Stimulated activated CD4-positive, alpha-beta T cell treated with anti-CD3 and anti-CD28 coated beads, Interleukin-1b, Interleukin-23, amount 100 ng/mL, for 4 hours (primary cell): ENCODE measurements around the gene CYP46A1.
"Not testable (repeated sequence)": the region's sequence is repeated elsewhere in the genome, so short reads cannot be mapped to it uniquely, and the experiment has no call there.

Source experiments
- DNase-seq, 2 donors: peaks; one replicate each; pipeline ENCODE4 v3.0.0-alpha.2; 2020; ENCODE audit warnings: low read depth in 2 of 2

Gene CYP46A1

DNA sequence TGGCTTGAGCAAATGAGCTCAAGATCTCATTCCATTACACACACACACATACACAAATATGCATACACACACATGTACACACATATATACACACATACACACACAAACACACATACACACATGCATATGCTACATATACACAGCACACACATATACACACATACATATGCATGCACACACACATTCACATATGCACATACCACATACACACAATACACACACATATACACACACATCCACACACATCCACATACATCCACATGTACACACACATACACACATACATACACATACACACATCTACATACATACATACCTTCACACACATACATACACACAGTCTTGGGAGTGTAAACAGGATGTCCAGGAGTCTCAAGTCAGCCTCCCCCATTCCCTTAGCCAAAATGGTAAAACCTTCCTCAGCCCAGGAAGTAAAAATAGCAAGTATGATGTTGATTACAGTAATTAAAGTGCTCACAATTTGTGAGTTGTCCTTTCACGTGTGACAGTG, 26.4 kb upstream of the CYP46A1 start:
- DNase-seq: no peak

DNA sequence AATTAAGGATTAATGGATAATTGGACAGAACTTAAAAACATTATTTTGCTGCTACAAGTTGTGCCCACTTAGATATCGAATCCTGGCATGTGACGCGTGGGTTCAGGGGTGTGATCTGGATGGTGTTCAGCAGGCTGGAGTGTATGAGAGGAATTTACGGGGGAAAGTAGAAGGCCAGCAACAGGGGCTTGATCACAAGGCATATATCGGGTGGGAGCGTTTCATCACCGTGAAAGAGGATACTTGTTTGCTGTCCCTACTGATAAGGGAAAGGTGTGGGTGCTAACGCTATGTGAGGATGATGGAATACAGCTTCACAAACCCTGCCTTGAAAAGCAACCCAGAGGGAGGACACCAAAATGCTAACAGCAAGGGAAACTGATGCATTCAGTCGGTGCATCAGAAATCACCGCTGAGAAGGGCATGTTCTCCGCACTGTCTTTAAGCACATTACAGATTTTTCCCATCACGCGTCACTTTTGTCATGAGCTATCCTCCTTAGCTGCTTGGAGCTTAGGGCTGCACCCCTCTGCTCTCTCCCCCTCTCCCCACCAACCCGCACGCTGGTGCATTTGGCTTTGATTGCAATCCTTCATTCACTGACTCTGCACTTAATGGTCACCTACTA, 25.8 kb upstream of the CYP46A1 start:
- no peak for DNase-seq

DNA sequence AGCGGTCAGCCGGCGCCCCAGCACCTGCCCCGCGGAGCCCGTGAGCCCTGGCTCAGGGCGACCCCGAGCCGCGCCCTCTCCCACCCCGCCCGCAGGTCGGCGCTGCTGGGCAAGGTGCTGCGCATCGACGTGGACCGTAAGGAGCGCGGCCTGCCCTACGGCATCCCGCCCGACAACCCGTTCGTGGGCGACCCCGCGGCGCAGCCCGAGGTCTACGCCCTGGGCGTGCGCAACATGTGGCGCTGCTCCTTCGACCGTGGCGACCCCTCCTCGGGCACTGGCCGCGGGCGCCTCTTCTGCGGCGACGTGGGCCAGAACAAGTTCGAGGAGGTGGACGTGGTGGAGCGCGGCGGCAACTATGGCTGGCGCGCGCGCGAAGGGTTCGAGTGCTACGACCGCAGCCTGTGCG, 24.8 kb upstream of the CYP46A1 start:
- no peak for DNase-seq

DNA sequence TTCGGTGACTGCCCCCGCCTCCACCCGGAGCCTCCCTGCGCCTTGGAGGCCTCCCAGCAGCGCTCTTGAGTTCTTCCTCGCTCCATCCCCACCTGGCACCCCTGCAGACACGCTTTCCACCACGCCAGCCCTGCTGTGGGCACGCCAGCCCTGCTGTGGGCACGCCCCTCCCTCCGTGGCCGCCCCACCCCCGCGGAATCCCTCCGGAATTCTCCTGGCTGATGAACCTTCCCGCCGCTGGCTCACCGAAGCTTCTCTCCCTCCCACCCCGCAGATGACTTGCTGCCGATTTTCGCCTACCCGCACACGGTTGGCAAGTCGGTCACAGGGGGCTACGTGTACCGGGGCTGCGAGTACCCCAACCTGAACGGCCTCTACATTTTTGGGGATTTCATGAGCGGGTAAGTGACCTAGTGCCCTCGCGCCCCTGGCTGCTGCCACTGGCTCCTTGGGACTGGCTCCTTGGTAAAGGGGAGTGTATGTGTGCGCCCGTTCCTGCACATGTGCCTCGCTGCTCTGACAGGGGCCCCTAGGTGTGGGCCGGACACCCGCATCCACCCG, 24.0 kb upstream of the CYP46A1 start:
- DNase-seq: no peak

DNA sequence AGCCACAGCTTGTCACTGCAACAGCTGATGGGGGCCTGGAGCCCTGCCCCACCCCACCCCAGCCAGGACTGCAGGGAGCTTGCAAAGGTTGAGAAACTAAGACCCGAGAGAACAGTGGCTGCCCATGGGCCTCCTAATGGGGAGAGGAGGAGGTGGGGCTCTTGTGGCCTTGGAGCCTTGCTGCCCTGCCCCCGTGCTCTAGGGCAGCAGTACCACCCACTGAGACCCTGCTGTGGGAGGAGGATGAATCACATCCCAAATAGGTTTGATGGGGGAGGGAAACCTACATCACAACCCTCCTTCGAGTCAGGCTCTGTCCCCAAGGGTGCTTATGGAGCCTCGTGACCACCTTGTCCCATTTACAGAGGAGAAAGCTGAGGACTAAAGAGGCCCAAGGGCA, 23.3 kb upstream of the CYP46A1 start:
- DNase-seq: no peak

DNA sequence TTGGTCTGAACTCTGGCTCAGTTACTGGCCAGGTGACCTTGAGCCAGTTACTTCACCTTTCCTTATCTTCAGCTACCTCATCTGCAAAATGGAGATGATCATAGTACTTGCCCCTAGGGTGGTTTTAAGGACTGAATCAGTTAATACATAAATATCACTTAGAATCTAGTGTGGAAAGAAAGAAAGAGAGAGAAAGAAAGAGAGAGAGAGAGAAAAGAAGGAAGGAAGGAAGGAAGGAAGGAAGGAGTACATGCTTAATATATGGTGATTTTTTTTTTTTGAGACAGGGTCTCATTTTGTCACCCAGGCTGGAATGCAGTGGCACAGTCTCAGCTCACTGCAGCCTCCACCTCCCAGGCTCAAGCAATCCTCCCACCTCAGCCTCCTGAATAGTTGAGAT, 22.9 kb upstream of the CYP46A1 start:
- DNase-seq: not testable (repeated sequence)

DNA sequence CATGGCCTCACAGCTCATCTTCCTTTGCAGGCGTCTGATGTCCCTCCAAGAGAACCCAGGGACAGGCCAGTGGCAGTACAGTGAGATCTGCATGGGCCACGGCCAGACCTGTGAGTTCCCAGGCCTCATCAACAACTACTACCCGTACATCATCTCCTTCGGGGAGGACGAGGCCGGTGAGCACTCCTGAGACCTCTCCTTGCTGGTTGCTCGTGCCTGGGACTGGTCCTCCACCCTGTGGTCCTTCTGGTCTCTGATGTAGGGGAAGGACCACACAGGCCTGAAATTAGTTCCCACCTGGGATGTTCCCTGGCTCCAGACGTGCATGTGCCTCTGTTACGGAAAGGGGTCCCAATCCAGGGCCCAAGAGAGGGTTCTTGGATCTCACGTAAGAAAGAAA, 21.3 kb upstream of the CYP46A1 start:
- DNase-seq: no peak

DNA sequence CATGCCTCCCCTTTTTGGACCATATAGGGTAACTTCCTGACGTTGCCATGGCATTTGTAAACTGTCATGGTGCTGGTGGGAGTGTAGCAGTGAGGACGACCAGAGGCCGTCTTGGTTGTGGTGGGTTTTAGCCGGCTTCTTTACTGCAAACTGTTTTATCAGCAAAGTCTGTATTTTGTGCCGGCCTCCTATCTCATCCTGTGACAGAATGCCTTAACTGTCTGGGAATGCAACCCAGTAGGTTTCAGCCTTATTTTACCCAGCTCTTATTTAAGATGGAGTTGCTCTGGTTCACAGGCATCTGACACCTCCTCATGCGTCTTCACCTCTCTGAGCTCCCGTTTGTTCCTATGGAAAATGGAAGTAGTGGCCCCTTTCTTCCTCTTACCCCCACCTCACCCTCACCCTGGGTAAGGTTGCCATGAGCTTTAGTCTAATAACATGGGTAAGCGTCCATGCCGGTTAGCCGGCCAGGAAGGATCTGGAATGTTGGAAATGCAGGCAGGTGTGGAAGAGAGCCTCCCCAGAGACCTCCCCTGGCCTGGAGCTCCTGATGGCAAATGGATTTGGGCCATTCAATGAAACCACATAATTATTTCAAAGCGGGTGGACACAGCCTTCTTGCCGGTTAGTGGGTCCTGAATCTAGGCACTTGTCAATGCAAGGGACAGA, 20.6 kb upstream of the CYP46A1 start:
- no peak for DNase-seq

DNA sequence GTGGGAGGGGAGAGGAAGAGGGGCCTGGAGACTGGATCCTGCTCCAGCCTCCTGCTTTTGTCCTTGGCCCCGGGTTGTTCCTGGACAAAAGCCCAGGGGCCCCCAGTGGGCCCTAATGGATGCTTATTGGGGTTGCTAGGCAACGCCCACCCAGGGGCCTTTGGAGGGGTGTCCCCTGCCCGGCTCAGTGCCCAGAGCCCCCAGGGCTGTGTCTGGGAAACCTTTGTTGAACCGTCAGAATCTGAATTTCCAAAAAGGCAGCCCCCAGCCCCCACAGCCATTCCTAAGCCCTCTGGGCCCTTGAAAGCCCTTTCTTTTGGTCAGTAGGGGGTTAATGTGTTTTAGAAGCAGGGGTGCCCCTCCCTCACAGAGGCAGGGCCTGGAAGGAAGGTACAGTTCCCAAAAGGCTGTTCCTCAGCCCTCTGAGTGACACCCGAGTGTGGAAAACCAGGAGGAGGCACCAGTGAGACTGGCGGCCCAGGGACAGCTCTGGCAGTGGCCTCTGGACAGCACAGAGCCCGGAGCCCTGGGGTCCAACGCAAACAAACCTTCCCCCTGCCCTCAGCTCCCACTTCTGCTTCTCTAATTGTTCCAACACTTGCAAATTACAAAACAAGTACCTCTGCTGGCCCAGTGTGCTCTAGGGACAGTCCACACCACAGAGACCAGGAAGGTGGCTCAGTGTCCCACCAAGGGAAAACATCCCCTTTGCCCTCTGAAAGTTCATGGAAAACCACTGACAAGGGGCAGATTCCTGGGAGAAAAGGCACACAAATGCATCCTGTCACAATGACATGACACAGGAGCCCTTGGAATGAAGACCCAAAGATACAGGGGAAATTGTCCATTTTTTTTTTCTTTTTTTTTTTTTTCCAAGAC, 19.8 kb upstream of the CYP46A1 start:
- no peak for DNase-seq

DNA sequence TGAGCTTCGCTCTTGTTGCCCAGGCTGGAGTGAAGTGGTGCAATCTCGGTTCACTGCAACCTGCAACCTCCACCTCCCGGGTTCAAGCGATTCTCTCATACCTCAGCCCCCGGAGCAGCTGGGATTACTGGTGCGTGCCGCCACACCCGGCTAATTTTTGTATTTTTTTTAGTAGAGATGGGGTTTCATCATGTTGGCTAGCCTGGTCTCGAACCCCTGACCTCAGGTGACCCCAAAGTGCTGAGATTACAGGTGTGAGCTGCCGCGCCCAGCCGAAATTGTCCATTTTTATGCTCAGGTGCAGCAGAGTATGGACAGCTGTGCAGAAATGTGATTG, 19.2 kb upstream of the CYP46A1 start:
- no peak for DNase-seq

DNA sequence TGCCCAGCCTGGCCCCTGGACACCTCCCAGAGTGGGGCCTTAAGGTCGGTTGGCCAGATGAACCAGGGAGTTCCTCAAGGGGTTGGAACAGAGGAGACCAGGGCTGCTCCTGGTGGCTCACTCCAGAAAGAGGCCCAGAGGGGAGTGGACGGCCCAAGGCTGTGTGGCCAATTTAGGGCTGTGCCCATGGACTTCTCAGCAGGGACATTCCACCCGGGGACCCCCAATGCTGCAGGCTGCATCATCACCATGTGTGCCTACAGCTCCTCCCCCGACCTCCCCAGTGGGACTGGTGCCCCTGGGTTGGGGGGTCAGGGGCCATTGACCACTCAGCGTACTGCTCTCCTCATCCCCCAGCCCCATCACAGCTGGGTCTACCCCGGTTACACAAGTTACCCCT, 17.6 kb upstream of the CYP46A1 start:
- no peak for DNase-seq

DNA sequence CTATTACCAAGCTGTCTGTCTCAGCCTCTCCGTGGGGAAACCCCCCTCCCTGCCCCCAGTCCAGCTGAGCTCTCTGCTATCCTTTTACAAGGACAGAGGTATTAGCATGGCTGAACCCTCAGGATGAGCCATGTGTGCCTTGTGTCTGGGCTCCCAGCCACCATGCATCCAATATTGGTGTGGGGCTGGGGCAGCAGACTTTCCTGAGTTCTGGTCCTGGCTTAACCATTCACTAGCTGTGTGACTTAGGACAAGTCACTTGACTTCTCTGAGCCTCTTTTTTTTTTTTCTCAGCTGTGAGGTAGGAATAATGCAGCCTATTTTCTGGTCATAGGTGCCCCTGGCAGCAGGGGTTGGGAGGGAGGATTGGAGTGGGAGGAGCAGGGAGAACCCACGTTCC, 17.1 kb upstream of the CYP46A1 start:
- DNase-seq: no peak

DNA sequence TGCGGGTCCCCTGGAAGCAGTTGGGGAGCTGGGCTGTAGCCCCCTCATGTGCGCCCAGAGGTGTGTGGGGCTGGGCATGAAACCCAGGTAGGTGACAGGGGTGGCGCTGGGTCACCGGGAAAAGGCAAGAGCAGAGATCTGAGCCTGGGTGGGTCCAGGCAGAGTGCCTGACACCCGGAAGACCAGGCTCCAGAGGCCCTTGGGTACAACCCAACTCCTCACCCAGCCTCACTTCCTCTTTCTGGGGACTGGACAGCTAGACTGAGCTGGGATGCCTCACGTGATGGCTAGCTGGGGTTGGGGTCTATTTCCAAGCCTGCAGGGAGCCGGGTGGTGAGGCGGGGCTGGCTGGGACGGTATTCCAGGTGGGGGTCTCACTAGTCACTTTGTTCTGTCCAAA, 16.3 kb upstream of the CYP46A1 start:
- no peak for DNase-seq

DNA sequence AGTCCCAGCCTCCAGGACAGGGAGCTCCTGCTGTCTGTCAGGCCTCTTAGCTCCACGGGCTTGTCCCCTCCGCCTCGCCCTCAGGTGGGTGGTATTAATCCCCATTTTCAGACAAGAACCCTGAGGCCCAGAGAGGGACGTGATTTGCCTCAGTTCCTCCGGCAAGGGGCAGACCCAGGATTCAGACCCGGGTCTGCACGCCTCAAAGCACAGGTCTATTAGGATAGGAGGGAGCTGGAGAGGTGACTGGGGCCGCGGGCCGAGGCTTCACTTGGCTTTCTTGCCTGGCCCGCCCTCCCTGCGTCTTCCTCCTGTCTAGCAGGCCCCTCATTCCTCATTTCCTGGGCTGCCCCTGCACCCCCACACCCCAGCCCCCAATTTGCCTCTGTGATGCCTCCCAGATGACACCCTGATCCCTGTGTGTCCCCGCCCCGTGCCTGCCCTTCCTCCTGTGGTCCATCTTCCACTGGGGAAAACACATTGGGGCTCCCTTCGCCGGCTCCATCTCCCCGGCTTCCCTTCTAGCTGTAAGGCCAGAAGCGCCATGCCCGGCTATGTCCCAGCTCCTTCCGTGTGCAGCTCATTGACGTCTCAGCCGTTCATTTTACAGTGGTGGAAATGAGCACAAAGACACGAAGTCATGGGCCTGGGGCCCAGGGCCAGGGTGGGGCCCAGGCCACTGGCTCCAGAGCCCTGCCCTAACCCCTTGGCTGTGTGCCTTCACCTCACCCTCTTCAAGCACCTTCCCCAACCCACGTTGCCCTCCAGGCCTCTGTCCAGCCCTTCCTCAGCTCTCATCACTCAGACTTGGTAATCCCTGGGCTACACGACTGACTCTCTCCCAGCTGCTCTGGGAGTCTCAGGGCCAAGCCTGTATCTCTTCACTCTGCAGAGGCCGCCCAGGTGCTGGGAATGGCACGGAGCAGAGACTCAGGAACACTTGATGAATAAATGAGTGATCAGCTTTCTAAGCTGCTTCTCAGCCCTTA, 15.5 kb upstream of the CYP46A1 start:
- DNase-seq: no peak

DNA sequence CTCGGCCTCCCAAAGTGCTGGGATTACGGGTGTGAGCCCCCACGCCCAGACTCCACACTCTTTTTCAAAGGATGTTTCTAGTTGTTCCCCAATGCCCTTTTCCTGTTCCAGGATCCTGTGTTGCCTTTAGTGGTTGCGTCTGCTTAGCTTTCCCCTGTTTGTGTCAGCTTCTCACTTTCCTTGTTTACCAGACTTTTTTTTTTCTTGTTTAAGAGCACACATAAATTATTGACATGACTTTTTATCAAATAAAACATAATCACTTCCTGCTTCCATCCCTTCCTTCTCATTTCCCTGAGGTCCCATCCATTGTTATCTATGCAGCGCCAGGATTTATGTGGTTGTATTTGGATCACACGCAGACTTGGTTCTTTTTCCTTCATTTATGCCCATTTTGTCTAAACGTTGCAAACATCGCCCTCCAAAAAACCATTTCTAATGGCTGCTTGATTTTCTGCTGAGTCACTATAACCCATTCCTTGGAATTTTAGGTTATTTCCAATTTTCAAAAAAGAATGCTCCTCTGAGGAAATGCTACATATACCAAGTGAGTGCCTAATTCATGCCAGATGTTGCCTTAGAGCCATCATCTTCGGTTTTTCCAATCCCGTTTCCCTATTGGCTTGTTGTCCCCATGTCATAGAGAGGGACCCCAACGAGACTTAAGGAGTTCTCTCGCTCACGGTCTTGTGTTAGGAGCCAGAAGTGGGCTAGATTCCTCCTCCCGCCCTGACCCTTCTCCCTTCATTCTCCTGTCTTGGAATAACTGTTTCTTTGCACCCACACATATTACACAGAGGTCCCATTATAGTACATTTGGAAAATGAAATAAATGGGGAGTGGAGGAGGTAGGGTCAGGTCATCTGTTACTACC, 13.5 kb upstream of the CYP46A1 start:
- DNase-seq: no peak

DNA sequence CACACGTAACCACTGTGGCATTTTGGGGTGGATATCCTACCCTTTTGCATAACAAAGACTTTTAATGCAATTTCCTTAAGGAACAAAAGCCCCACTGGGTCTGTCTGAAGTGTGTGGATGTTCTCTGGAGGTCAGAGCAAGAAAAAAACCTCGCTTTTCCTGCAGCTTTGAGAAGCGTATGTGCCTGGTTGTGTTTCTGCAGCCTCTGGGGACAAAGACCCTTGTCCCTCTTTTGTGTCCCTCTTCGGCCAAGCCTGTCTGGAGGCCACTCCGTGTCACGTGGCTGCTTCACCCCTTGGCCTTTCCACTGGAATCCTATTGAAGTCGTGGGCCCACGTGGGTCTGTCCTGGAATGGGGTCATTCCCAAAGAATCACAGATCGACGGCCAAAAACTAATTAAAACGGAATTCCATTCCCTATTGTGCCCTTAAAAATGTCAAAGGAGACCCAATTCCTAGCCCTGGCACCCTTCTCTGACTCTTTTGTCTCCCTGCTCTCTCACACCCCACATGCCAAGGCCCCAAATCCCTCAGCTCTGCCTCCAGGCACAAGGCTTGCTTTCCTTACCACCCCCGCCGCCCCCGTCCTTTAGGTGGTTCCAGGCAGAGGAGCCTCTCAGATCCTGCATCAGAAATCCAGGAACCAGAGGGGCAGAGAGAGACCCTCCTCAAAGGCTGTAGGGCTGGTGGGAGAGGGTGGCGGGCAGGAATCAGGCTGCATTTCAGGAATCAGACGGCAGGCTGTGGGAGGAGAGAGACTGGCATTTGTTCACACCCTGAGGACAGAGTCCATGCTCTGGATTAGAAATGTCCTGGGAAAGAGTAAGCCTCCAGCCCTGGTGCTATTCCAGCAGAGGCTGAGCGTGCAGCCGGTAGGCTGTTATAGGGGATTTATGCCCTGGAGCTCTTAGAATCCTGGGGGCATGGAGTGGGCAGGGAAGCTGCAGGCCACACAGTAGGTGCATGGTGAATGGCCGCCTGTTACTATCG, 12.6 kb upstream of the CYP46A1 start:
- no peak for DNase-seq

DNA sequence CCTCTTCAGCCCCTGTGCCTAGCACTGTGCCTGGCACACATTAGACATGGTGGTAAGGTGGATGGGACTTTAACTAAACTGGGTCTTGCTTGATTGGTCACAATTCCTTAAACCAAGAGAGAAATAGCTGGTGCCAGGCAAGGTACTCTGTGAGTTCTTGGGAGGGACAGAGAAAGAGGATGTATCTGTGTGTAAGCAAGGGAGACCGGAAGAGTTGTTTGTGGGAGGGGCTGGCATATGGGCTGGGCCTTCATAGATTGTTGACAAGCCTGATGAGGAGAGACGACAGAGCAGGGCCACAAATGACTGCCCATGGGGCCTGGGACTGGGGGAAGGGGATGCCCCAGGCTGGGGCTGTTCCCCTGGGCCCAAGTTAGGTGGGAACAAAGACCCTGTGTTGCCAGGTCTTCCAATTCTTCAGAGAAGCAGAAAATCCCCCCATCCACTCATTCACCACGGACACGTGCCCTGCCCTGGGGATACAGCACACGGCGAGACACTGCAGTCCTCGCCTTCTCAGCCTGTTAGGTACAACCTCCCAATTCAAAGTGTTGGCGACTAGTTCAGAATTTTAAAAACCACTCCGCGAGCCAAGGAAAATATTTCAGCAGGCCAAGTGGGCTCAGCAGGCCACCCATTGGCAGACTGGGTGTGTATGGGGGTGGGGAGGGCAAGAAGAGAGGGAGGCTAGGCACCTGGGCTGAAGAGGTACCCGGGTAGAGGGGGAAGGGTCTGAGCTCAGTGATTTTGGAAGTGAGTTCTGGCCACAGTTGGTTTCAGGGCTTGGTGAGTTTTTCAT, 11.4 kb upstream of the CYP46A1 start:
- DNase-seq: no peak
